Breast epithelium (tissue), 4 donors: ENCODE results near the gene PHTF2. TPM values are rescaled to one million over a fixed set of nuclear protein-coding genes. Genes with fewer than 3 reads are reported as not detected.
A peak's percentile ranks its signal among the peaks of the same experiment; 100 is the strongest.
"Not testable (repeated sequence)": the region's sequence is repeated elsewhere in the genome, so short reads cannot be mapped to it uniquely, and the experiment has no call there.

Source experiments
- DNase-seq, 2 donors: peaks; one replicate each; pipeline ENCODE4 v3.0.0-alpha.2; 2019; ENCODE audit warnings: low spot score in 2 of 2
- H3K27ac ChIP-seq, 2 donors: fragments of 200-600 bp; sonication (generic) in 1 of 2; one replicate each; pipeline ENCODE4 v1.5.1; 2016 to 2019; ENCODE audit warnings: mild to moderate bottlenecking in 1 of 2
- H3K27me3 ChIP-seq, 2 donors: fragments of 200-600 bp; sonication (generic) in 1 of 2; one replicate each; pipeline versions ENCODE4 v1.5.1 to v1.6.0; 2017 to 2019; ENCODE audit warnings: control low read depth in 1 of 2, mild to moderate bottlenecking in 1 of 2
- H3K36me3 ChIP-seq: fragments of 200-600 bp; one replicate; pipeline ENCODE4 v1.5.1; 2019
- H3K4me1 ChIP-seq, 2 donors: fragments of 200-600 bp; sonication (generic); one replicate each; pipeline ENCODE4 v1.5.1; 2016 to 2019; ENCODE audit warnings: control low read depth in 1 of 2
- H3K4me3 ChIP-seq, 3 donors: fragments of 200-600 bp; sonication (generic); 1 replicate in 2 of 3; 2 replicates in 1 of 3; pipeline ENCODE4 v1.5.1; 2016 to 2019; ENCODE audit warnings: mild to moderate bottlenecking in 3 of 3, moderate library complexity in 2 of 3
- H3K9me3 ChIP-seq, 2 donors: fragments of 200-600 bp; sonication (generic) in 1 of 2; one replicate each; pipeline ENCODE4 v1.5.1; 2016 to 2019; ENCODE audit warnings: control low read depth in 1 of 2
- CTCF ChIP-seq, 3 donors: fragments of 450-650 bp; IDR thresholded peaks; one replicate each; pipeline ENCODE4 v1.5.1; 2016 to 2017; ENCODE audit warnings: antibody characterized with exemption in 3 of 3, mild to moderate bottlenecking in 3 of 3, moderate library complexity in 3 of 3
- POLR2A ChIP-seq: fragments of 450-650 bp; IDR thresholded peaks from one replicate; pipeline ENCODE4 v1.6.1; 2016; ENCODE audit warnings: antibody characterized with exemption, mild to moderate bottlenecking, moderate library complexity
- POLR2AphosphoS5 ChIP-seq, 3 donors: sonication (generic); formaldehyde crosslinking; IDR thresholded peaks; one replicate each; pipeline ENCODE4 v1.6.1; 2017; ENCODE audit warnings: antibody characterized with exemption in 3 of 3
- intact Hi-C: fragments of 100-400 bp; cut with DNase I; formaldehyde crosslinking; loops from one replicate; pipeline ENCODE4 v1.15.1; 2023; ENCODE audit warnings: low total_unique reads
- total RNA-seq, 3 donors: library from RNA; depleted of rRNA; stranded (reverse); fragments of >200 nt; gene quantifications; one replicate each; pipeline ENCODE4 v1.1.0, GENCODE V29; 2016

The PHTF2 gene
- total RNA-seq, 3 donors from 2014 or later = 17.0 to 23.5 (median 19.2) TPM

- H3K4me3 ChIP-seq = no peak overlapping the region
- H3K36me3 ChIP-seq = no peaks in the 10 kb centered on the region
- H3K27ac ChIP-seq = no peak overlapping the region
- no peak for TF ChIP-seq POLR2AphosphoS5 (IDR thresholded peaks at IDR 0.05)
- no peak for TF ChIP-seq POLR2A
- no peak for TF ChIP-seq CTCF (IDR thresholded peaks at IDR 0.05)
- H3K27me3 ChIP-seq = no peaks in the 10 kb centered on the region
- no peaks in the 10 kb centered on the region for H3K4me1 ChIP-seq
- DNase-seq = no peak
- H3K9me3 ChIP-seq = no peaks in the 10 kb centered on the region
- intact Hi-C loops = no loop called here
Observed at GRCh38 chr7:77783545-77783944, 15.0 kb upstream of the PHTF2 start.

GRCh38 chr7:77784426-77784825 lies 14.1 kb upstream of the PHTF2 start:
- H3K36me3 ChIP-seq, H3K27me3 ChIP-seq, intact Hi-C loops, H3K4me3 ChIP-seq, H3K4me1 ChIP-seq, H3K9me3 ChIP-seq, H3K27ac ChIP-seq, DNase-seq: not testable (repeated sequence)

- no peak for DNase-seq
- H3K36me3 ChIP-seq = no peaks in the 10 kb centered on the region
- no peak overlapping the region for H3K27ac ChIP-seq
- no peaks in the 10 kb centered on the region for H3K4me1 ChIP-seq
- no peak overlapping the region for H3K4me3 ChIP-seq
- H3K27me3 ChIP-seq = no peaks in the 10 kb centered on the region
- no peak for TF ChIP-seq POLR2A
- no peak for TF ChIP-seq CTCF (IDR thresholded peaks at IDR 0.05)
- TF ChIP-seq POLR2AphosphoS5 (IDR thresholded peaks at IDR 0.05) = no peak
- no peaks in the 10 kb centered on the region for H3K9me3 ChIP-seq
- intact Hi-C loops = no loop called here
Observed at GRCh38 chr7:77786018-77786417, 12.6 kb upstream of the PHTF2 start.

GRCh38 chr7:77786741-77787140 lies 11.8 kb upstream of the PHTF2 start:
- H3K4me1 ChIP-seq = no peaks in the 10 kb centered on the region
- no peak overlapping the region for H3K27ac ChIP-seq
- H3K36me3 ChIP-seq = no peaks in the 10 kb centered on the region
- TF ChIP-seq POLR2AphosphoS5 (IDR thresholded peaks at IDR 0.05) (no peak), CTCF (IDR thresholded peaks at IDR 0.05) (no peak), POLR2A (no peak)
- H3K4me3 ChIP-seq = no peak overlapping the region
- no peaks in the 10 kb centered on the region for H3K9me3 ChIP-seq
- DNase-seq = no peak
- intact Hi-C loops = no loop called here
- H3K27me3 ChIP-seq = no peaks in the 10 kb centered on the region

GRCh38 chr7:77788327-77788902 lies 10.2 kb upstream of the PHTF2 start:
- TF ChIP-seq POLR2A (no peak), POLR2AphosphoS5 (IDR thresholded peaks at IDR 0.05) (no peak), CTCF (IDR thresholded peaks at IDR 0.05) (no peak)
- Histone ChIP-seq H3K9me3 (no peaks in the 10 kb centered on the region), H3K4me1 (no peaks in the 10 kb centered on the region), H3K27ac (no peak overlapping the region), H3K36me3 (no peaks in the 10 kb centered on the region), H3K27me3 (no peaks in the 10 kb centered on the region), H3K4me3 (no peak overlapping the region)
- intact Hi-C loops = no loop called here
- no peak for DNase-seq

- intact Hi-C loops = no loop called here
- H3K9me3 ChIP-seq = no peaks in the 10 kb centered on the region
Observed at GRCh38 chr7:77791336-77791735, 7.2 kb upstream of the PHTF2 start.

More at GRCh38 chr7:77791336-77791735, 7.2 kb upstream of the PHTF2 start:
- no peaks in the 10 kb centered on the region for H3K27me3 ChIP-seq
- no peak overlapping the region for H3K4me3 ChIP-seq
- no peak for TF ChIP-seq POLR2AphosphoS5 (IDR thresholded peaks at IDR 0.05)
- TF ChIP-seq CTCF (IDR thresholded peaks at IDR 0.05) = no peak
- no peak for TF ChIP-seq POLR2A
- no peaks in the 10 kb centered on the region for H3K4me1 ChIP-seq
- no peaks in the 10 kb centered on the region for H3K36me3 ChIP-seq
- no peak for DNase-seq
- peak overlapping the region; percentile 20 to 34 for H3K27ac ChIP-seq
